A673 (cell line): ENCODE measurements around the gene C3. TPM values are rescaled to one million over a fixed set of nuclear protein-coding genes. Genes with fewer than 3 reads are reported as not detected.

Experiments
- BruUV-seq: library from RNA; stranded (reverse); fragments of 400-500 nt; replicated peaks from 2 replicates; lab custom pipeline; 2021; lab: Mats Ljungman, UMichigan
- CTCF ChIA-PET: fragments of 300-600 bp; sonication (Branson Sonifier 250); formaldehyde crosslinking; loops from one replicate; lab custom pipeline; 2022; ENCODE audit warnings: antibody characterized with exemption; lab: Charles Lee
- POLR2A ChIA-PET: fragments of 300-600 bp; sonication (Branson Sonifier 250); formaldehyde crosslinking; loops from one replicate; lab custom pipeline; 2022; ENCODE audit warnings: antibody characterized with exemption; ENCODE audit not compliant: low non-redundant PET; lab: Charles Lee
- DNase-seq: peaks from one replicate; pipeline ENCODE4 v3.0.0-alpha.2; 2015; ENCODE audit warnings: low spot score
- H3K27ac ChIP-seq: fragments of 200-600 bp; sonication (generic); 2 replicates; pipeline ENCODE4 v1.5.1; 2016; ENCODE audit warnings: mixed run types, low read depth, mild to moderate bottlenecking, mixed read lengths, antibody characterized with exemption, low read length; ENCODE audit not compliant: poor library complexity, severe bottlenecking
- H3K27me3 ChIP-seq: fragments of 200-600 bp; sonication (generic); replicated peaks from 2 replicates; pipeline ENCODE4 v1.6.1; 2017; ENCODE audit warnings: mixed run types, low read depth, mild to moderate bottlenecking, mixed read lengths, antibody characterized with exemption, low read length; ENCODE audit not compliant: insufficient read depth, poor library complexity
- H3K36me3 ChIP-seq: fragments of 200-600 bp; sonication (generic); 2 replicates; pipeline ENCODE4 v1.6.1; 2016; ENCODE audit warnings: mixed run types, mild to moderate bottlenecking, mixed read lengths, antibody characterized with exemption, low read length; ENCODE audit not compliant: insufficient read depth, poor library complexity, severe bottlenecking
- H3K4me1 ChIP-seq: fragments of 200-600 bp; sonication (generic); 2 replicates; pipeline ENCODE4 v1.6.1; 2017; ENCODE audit warnings: mixed run types, mild to moderate bottlenecking, mixed read lengths, antibody characterized with exemption, low read length; ENCODE audit not compliant: insufficient read depth, poor library complexity, severe bottlenecking
- H3K4me3 ChIP-seq: fragments of 200-600 bp; sonication (generic); 2 replicates; pipeline ENCODE4 v1.5.1; 2016; ENCODE audit warnings: low read depth, mixed run types, mild to moderate bottlenecking, mixed read lengths, low read length; ENCODE audit not compliant: poor library complexity, severe bottlenecking
- H3K9me3 ChIP-seq: fragments of 200-600 bp; sonication (generic); 2 replicates; pipeline ENCODE4 v1.6.1; 2016; ENCODE audit warnings: mixed run types, low read depth, mild to moderate bottlenecking, mixed read lengths, antibody characterized with exemption, low read length; ENCODE audit not compliant: poor library complexity, severe bottlenecking
- CTCF ChIP-seq: fragments of 300-800, 200-600 bp; sonication (generic); conservative IDR thresholded peaks from 2 replicates; pipeline ENCODE4 v1.5.1; 2017; ENCODE audit warnings: low read depth, mild to moderate bottlenecking, antibody characterized with exemption, low read length, moderate library complexity, mixed read lengths
- EZH2 ChIP-seq: fragments of 200-600 bp; sonication (generic); IDR thresholded peaks from 2 replicates; pipeline ENCODE4 v1.6.1; 2017; ENCODE audit warnings: borderline replicate concordance, low read depth, mild to moderate bottlenecking, mixed read lengths, antibody characterized with exemption, low read length; ENCODE audit not compliant: poor library complexity, severe bottlenecking
- intact Hi-C: fragments of 100-400 bp; cut with micrococcal nuclease; formaldehyde crosslinking; loops from one replicate; pipeline ENCODE4 v1.10.0; 2022; ENCODE audit not compliant: unreplicated experiment
- total RNA-seq: library from RNA; stranded (reverse); gene quantifications from 2 replicates; pipeline ENCODE4 v1.2.3, GENCODE V29; 2021

C3 gene
- total RNA-seq, 1 experiment from 2014 or later, result 1.8 TPM

- CTCF ChIA-PET, result no interaction called here
- POLR2A ChIA-PET, result no interaction called here
- intact Hi-C loops, result no loop called here
These were observed 1.3 kb upstream of the C3 start for GRCh38 chr19:6721773-6722172.

GRCh38 chr19:6721138-6721474 is 656 bp upstream of the C3 start:
- no peaks in the 10 kb centered on the region for H3K27me3 ChIP-seq
- no peak for DNase-seq
- no peak overlapping the region for H3K27ac ChIP-seq
- ChIA-PET POLR2A (no interaction called here), CTCF (no interaction called here)
- no peak for TF ChIP-seq CTCF
- no peak for TF ChIP-seq EZH2
- no peaks in the 10 kb centered on the region for H3K36me3 ChIP-seq
- no TSS peak for BruUV-seq
- H3K4me1 ChIP-seq, result peaks cover 4% of the 10 kb centered on the region
- no peaks in the 10 kb centered on the region for H3K9me3 ChIP-seq
- H3K4me3 ChIP-seq, result no peak overlapping the region
- intact Hi-C loops, result no loop called here

More at GRCh38 chr19:6721773-6722172, 1.3 kb upstream of the C3 start:
- DNase-seq, result no peak
- H3K4me1 ChIP-seq, result peaks cover 4% of the 10 kb centered on the region
- no peak overlapping the region for H3K4me3 ChIP-seq
- no TSS peak for BruUV-seq
- H3K27me3 ChIP-seq, result no peaks in the 10 kb centered on the region
- no peaks in the 10 kb centered on the region for H3K9me3 ChIP-seq
- TF ChIP-seq CTCF (no peak), EZH2 (no peak)
- no peaks in the 10 kb centered on the region for H3K36me3 ChIP-seq
- no peak overlapping the region for H3K27ac ChIP-seq

GRCh38 chr19:6719992-6720368 is 470 bp downstream of the C3 start:
- no peak for DNase-seq
- Histone ChIP-seq H3K36me3 (no peaks in the 10 kb centered on the region), H3K27ac (no peak overlapping the region), H3K4me1 (peaks cover 4% of the 10 kb centered on the region), H3K4me3 (no peak overlapping the region), H3K9me3 (no peaks in the 10 kb centered on the region), H3K27me3 (no peaks in the 10 kb centered on the region)
- BruUV-seq, result no TSS peak
- ChIA-PET POLR2A (no interaction called here), CTCF (no interaction called here)
- TF ChIP-seq EZH2 (no peak), CTCF (no peak)
- intact Hi-C loops, result no loop called here
